ENCODE measurements around the gene ZNF358.

DNA sequence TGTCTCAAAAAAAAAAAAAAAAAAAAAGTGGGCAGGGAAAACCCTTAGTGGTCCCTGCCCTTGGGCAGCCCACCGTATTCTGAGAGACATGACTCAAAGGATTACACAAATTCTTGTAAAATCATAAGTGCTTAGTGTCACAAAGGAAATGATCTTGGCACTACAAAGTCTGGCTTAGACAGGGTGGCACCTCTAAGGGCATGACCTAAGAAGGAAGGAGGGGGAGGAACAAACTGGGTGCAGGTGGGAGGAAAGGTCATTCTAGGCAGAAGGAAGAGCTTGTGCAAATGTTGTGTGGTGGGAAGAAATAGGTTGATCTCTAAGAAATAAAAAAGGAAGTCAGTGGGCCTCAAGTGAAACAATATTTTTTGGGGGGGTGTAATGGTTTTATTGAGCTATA is 30.0 kb downstream of the ZNF358 start:
- TF ChIP-seq POLR2A (IDR thresholded peaks at IDR 0.05; ENCODE audit: low read depth): no peak
- TF ChIP-seq, protein P1, sequence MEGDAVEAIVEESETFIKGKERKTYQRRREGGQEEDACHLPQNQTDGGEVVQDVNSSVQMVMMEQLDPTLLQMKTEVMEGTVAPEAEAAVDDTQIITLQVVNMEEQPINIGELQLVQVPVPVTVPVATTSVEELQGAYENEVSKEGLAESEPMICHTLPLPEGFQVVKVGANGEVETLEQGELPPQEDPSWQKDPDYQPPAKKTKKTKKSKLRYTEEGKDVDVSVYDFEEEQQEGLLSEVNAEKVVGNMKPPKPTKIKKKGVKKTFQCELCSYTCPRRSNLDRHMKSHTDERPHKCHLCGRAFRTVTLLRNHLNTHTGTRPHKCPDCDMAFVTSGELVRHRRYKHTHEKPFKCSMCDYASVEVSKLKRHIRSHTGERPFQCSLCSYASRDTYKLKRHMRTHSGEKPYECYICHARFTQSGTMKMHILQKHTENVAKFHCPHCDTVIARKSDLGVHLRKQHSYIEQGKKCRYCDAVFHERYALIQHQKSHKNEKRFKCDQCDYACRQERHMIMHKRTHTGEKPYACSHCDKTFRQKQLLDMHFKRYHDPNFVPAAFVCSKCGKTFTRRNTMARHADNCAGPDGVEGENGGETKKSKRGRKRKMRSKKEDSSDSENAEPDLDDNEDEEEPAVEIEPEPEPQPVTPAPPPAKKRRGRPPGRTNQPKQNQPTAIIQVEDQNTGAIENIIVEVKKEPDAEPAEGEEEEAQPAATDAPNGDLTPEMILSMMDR (IDR thresholded peaks at IDR 0.05): no peak

Measured in esophagus muscularis mucosa (tissue), 3 donors.